GM18498 (cell line): ENCODE results near the gene ABI3.
"Not testable (repeated sequence)": the region's sequence is repeated elsewhere in the genome, so short reads cannot be mapped to it uniquely, and the experiment has no call there.

Experiments
- ATAC-seq: cut with Tn5 transposase; IDR thresholded peaks from one replicate; pipeline ENCODE4 v1.9.1; 2021; ENCODE audit warnings: mild to moderate bottlenecking, moderate library complexity; ENCODE audit not compliant: unreplicated experiment

ABI3 gene

DNA sequence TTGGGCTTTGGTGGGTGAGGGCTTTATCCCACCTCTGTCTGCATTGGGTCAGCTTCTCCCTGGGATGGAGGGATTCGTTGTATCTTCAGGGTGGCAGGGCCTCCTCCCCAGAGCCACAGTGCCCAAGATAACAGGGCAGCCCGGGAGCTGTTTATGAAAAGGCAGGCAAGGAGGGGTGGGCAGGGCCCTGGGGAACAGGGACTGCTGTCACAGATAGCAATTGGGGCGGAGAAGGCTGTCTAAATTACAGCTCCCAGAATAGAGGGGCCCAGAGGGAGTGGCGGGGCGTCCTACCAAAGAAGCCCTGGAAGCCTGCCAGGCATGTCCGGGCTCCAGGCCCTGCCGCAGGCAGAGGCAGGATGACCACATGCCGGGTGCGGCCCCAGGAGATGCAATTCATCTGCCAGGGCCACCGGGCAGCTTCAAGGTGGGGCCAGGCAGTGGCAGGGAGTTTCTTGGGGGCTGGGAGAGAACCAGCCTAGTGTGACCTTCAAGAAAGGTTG lies 38.8 kb downstream of the ABI3 start:
- no peak for ATAC-seq

DNA sequence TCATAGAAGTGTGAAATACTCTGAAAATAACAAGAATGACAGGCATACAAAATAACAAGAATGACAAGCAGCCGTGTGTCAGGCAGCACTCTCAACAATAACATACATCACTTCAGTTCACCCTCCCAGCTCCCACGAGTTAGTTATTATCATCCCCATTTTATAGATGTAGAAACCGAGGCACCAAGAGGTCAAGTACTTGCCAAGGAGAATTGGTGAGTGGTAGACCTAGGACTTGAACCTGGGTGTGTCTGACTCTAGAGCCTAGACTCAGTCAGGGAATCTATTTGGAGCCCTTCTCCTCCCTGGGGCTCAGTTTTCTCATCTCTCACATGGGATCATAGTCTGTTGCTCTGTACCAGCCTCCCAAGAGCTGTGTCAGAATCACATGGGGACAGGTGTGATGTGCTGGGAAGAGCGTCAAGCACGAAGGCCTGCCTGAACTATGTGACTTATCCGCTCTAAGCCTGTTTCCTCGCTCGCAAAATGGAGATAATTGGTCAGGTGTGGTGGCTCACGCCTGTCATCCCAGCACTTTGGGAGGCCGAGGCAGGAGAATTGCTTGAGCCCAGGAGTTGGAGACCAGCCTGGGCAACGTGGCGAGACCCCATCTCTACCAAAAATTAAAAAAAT lies 39.5 kb downstream of the ABI3 start:
- no peak for ATAC-seq

DNA sequence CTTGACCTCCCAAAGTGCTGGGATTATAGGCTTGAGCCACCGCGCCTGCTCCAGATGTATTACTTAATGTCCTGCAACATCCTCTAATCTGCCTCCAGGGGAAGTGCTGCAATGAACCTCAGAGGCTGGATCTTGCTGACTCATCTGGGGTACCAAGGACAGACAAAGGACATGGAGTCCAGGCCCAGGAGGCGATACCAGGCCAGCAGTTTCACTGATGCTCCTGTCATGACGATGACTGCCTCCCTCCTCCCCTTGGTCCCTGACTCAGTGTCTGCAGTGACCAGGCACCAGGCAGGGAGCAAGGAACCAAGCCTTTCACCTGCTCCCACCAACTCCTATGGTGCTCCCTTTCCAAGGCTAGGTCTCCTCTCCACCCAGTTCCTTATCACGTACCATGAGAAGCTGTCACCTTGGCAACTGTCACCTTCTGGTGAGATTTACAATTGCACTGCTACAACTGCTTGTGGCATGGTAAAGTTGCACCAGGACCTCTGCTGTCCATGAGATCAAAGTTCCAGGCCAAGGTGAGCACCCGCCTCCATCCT lies 41.7 kb downstream of the ABI3 start:
- ATAC-seq = no peak

DNA sequence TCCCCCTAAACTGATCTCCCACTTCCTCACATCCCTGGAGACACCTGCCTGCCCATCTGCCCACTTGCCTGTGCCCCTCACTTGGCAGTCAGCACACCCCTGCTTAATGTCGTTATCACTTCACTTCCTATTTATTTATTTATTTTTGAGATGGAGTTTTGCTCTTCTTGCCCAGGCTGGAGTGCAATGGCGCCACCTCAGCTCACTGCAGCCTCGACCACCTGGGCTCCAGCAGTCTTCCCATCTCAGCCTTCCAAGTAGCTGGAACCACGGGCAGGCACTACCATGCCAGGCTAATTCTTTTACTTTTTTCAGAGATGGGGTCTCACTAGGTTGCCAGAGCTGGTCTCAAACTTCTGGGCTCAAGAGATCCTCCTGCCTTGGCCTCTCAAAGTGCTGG lies 43.6 kb downstream of the ABI3 start:
- no peak for ATAC-seq

DNA sequence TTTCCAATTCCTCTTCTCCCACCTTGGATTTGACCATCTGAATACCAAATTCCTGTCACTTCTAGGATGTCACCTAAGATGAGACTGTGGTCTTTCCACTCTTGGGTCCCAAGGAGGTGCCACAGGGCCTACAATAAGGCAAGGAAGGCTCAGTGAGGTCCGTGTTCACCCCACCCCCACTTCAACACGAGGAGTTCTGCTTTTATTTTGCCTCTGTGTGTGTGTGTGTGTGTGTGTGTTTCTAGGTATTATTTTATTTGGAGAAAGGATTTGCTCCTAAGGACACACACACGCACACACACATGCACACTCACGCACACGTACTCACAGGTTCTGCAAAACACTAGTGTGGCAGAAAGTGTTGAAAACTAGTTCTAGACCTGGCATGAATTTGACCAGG lies 44.6 kb downstream of the ABI3 start:
- ATAC-seq = no peak

DNA sequence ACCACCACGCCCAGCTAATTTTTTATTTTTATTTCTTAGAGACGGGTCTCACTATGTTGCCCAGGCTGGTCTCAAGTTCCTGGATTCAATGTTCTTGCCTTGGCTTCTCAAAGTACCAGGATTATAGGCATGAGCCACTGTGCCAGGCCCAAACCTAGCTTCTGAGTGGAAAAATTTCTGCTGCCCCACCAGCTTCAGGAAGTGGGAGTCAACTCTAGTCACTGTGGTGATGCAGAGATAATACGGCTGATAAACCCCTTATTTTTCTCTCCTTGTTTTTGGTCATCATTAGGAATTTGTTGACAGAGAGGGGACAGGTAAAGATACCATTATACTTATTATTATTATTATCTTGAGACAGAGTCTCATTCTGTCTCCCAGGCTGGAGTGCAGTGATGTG lies 47.9 kb downstream of the ABI3 start:
- ATAC-seq = no peak

DNA sequence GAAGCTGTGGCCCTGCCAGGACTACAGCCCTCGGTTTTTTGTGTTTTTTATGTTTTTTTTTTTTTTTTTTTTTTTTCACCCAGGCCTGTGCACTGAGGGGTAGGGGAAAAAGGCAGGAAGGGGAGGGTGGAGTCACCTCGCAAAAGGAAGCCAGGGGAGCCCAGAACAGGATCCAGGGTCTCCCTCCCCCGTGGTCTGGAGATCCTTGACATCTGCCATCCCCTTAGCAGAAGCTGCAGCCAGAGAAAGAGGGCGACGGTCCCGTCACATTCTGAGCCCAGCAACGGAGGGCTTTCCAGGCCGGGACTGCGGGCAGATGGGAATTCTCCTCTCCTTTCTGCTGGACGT lies 49.1 kb downstream of the ABI3 start:
- ATAC-seq = no peak

DNA sequence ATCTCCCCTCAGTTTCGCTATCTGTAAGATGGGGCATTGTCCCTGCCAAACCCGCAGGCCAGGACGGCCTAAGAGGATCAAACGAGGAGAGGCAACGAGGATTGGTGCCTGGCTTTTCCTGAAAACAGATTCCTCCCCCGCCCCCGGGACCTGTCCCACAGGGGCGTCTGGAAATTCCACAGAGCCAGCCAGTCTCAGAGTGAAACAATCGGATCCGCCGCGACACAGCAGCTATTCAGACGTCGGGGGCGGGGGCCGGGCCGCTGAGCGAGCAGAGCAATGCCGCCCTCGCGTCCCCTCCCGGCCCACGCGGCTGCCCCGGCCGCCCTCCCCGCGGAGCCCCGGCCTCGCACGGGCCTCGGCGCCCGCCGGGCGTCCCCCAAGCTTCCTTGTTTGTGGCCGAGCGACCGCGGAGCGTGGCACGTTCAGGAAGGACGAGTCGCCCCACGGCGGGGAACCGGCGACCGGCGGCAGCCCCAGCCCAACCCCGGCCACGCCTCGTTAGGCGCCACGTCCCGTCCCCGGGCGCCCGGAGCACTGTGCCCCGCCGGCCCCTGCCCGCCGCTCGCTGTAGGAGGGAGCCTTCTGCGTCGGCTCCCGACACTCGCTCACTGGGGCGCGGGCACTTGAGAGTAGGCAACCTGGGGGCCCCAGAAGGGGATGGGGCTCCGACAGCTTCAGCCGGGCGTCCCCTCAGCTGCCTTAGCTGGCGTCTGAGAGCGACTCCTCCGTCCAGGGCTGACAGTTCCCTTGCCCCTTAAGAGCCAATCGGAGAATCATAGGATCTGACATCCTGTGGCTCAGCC lies 49.7 kb downstream of the ABI3 start:
- peak; percentile 59 for ATAC-seq

DNA sequence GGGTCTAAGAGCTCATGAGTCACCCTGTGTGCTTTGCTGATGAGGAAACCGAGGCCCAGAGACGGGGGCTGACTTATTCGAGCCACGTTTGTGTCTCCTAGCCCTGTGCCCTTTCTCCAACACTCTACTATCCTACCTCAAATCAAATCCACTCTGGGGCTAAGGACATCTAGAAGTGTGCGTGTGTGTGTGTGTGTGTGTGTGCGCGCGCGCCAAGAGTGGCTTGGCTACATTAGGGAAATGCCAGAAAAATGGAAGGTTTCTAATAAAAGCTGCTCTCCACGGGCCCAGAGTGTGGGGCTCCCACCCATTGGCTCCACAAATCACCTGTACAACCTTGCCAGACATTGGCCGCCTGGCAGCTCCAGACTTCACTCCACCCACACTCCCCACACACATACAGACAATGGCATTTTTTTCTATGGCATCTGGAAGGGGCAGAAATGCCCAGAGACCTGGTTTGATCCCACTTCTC lies 50.3 kb downstream of the ABI3 start:
- no peak for ATAC-seq

DNA sequence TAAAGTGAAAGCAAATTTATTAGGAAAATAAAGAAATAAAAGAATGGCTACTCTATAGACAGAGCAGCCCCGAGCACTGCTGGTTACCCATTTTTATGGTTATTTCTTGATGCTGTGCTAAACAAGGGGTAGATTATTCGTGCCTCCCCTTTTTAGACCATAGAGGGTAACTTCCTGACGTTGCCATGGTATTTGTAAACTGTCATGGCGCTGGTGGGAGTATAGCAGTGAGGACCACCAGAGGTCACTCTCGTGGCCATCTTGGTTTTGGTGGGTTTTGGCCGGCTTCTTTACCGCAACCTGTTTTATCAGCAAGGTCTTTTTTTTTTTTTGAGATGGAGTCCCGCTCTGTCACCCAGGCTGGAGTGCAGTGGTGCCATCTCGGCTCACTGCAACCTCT lies 51.0 kb downstream of the ABI3 start:
- not testable (repeated sequence) for ATAC-seq

DNA sequence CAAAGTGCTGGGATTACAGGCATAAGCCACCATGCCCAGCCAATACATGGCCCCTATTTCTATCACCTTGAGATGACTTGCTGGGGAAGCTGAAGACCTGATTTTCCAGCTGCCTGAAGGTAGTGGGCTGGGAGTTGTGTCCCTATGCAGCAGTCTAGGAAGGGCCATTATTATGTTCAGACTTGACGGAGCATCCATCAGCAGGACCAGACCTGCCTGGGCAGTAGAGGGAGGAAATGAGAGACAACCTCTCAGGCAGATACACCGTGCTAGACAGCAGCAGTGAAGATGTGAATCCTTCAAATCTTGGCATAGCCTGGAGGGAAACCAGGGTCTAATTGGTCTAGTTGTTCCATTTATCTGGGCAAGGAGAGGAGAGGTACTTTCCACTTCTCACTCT lies 55.7 kb downstream of the ABI3 start:
- ATAC-seq = no peak

DNA sequence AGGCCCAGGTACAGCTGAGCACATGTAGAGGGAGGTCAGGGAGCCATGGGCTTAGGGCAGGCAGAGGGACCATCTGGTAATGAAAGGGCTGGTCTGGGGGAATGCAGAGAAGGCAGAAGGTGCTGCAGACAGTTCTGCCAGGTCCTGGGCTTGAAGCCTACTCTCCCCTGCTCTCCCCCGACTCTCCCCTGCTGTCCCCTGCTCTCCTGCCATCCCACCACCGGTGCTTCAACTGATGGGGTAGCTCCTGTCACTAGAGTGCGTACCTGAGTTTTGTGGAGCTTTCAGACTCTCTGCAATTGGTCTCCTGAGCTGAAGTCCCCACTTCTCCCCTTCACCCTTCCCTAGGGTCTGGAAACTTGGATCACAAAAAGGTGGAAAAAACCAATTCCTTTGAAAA lies 57.4 kb downstream of the ABI3 start:
- ATAC-seq = no peak

DNA sequence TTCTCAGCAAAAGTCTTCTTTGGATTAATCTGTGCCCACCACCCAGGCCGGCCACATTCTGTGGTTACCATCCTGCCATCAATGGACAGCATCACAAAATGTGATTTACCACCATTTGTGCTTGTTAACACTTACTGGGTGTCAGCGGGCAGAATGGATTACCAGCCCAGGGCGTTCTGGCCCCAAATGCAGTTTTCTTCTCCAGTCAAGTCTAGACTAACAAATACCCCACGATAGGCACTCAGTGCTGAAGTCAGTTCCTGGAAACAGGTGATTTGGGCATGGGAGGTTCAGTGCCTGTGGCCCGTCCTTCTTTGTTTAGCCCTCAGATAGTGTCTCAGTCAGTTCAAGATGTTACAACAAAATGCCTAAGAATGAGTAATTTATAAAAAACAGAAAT lies 58.8 kb downstream of the ABI3 start:
- no peak for ATAC-seq
